Activated naive CD4-positive, alpha-beta T cell treated with anti-CD3 and anti-CD28 coated beads, Interleukin-2, amount 50 U/mL, for 24 hours (primary cell): Measurements from ENCODE around the gene TTC6.

Source experiments
- H3K27ac Mint-ChIP-seq: one replicate; pipeline ENCODE4 v1.8.0; 2021; ENCODE audit warnings: mild to moderate bottlenecking, mixed read lengths
- H3K27me3 Mint-ChIP-seq: one replicate; pipeline ENCODE4 v1.8.0; 2021; ENCODE audit warnings: mixed read lengths
- H3K36me3 Mint-ChIP-seq: one replicate; pipeline ENCODE4 v1.8.0; 2021; ENCODE audit warnings: mixed read lengths
- H3K4me1 Mint-ChIP-seq: one replicate; pipeline ENCODE4 v1.8.0; 2021; ENCODE audit warnings: mixed read lengths
- H3K4me3 Mint-ChIP-seq: one replicate; pipeline ENCODE4 v1.8.0; 2021; ENCODE audit warnings: mild to moderate bottlenecking, mixed read lengths
- H3K9me3 Mint-ChIP-seq: one replicate; pipeline ENCODE4 v1.8.0; 2021; ENCODE audit warnings: mixed read lengths

Gene TTC6

GRCh38 chr14:37599507-37600368 is 4.3 kb downstream of the TTC6 start:
- H3K9me3 Mint-ChIP-seq: no peaks in the 10 kb centered on the region

GRCh38 chr14:37600880-37601741 is 5.7 kb downstream of the TTC6 start:
- Mint-ChIP-seq H3K27me3 (peaks cover 50% of the 10 kb centered on the region), H3K4me1 (peaks cover 19% of the 10 kb centered on the region), H3K9me3 (no peaks in the 10 kb centered on the region), H3K36me3 (peaks cover 2% of the 10 kb centered on the region), H3K27ac (no peak overlapping the region), H3K4me3 (no peak overlapping the region)

More at GRCh38 chr14:37599507-37600368, 4.3 kb downstream of the TTC6 start:
- Mint-ChIP-seq H3K4me1 (peaks cover 25% of the 10 kb centered on the region), H3K27ac (no peak overlapping the region), H3K27me3 (peaks cover 55% of the 10 kb centered on the region), H3K4me3 (no peak overlapping the region), H3K36me3 (peaks cover 3% of the 10 kb centered on the region)

- H3K36me3 Mint-ChIP-seq: peaks cover 2% of the 10 kb centered on the region
- H3K27ac Mint-ChIP-seq: no peak overlapping the region
Measured at GRCh38 chr14:37601865-37602264, 6.4 kb downstream of the TTC6 start.

GRCh38 chr14:37602605-37603453 is 7.4 kb downstream of the TTC6 start:
- H3K36me3 Mint-ChIP-seq: no peaks in the 10 kb centered on the region
- no peaks in the 10 kb centered on the region for H3K9me3 Mint-ChIP-seq
- peaks cover 12% of the 10 kb centered on the region for H3K4me1 Mint-ChIP-seq
- H3K27me3 Mint-ChIP-seq: peaks cover 41% of the 10 kb centered on the region
- no peak overlapping the region for H3K4me3 Mint-ChIP-seq
- H3K27ac Mint-ChIP-seq: no peak overlapping the region

More at GRCh38 chr14:37601865-37602264, 6.4 kb downstream of the TTC6 start:
- peaks cover 47% of the 10 kb centered on the region for H3K27me3 Mint-ChIP-seq
- H3K9me3 Mint-ChIP-seq: no peaks in the 10 kb centered on the region
- H3K4me1 Mint-ChIP-seq: peaks cover 12% of the 10 kb centered on the region
- H3K4me3 Mint-ChIP-seq: no peak overlapping the region

- Mint-ChIP-seq H3K27ac (no peak overlapping the region), H3K36me3 (no peaks in the 10 kb centered on the region), H3K27me3 (peaks cover 36% of the 10 kb centered on the region), H3K9me3 (no peaks in the 10 kb centered on the region), H3K4me1 (peaks cover 10% of the 10 kb centered on the region), H3K4me3 (no peak overlapping the region)
Measured at GRCh38 chr14:37603688-37604251, 8.3 kb downstream of the TTC6 start.

GRCh38 chr14:37606678-37607077 is 11.2 kb downstream of the TTC6 start:
- Mint-ChIP-seq H3K4me3 (no peak overlapping the region), H3K4me1 (no peaks in the 10 kb centered on the region), H3K27me3 (peaks cover 26% of the 10 kb centered on the region), H3K9me3 (peaks cover 6% of the 10 kb centered on the region), H3K27ac (no peak overlapping the region), H3K36me3 (no peaks in the 10 kb centered on the region)

GRCh38 chr14:37608649-37609048 is 13.2 kb downstream of the TTC6 start:
- Mint-ChIP-seq H3K36me3 (peaks cover 1% of the 10 kb centered on the region), H3K27me3 (peaks cover 27% of the 10 kb centered on the region)

GRCh38 chr14:37610945-37611523 is 15.6 kb downstream of the TTC6 start:
- Mint-ChIP-seq H3K27ac (no peak overlapping the region), H3K9me3 (peaks cover 23% of the 10 kb centered on the region), H3K36me3 (peaks cover 3% of the 10 kb centered on the region), H3K4me1 (no peaks in the 10 kb centered on the region), H3K27me3 (peaks cover 25% of the 10 kb centered on the region), H3K4me3 (no peak overlapping the region)

More at GRCh38 chr14:37608649-37609048, 13.2 kb downstream of the TTC6 start:
- H3K4me3 Mint-ChIP-seq: no peak overlapping the region
- no peaks in the 10 kb centered on the region for H3K4me1 Mint-ChIP-seq
- H3K27ac Mint-ChIP-seq: no peak overlapping the region
- peaks cover 13% of the 10 kb centered on the region for H3K9me3 Mint-ChIP-seq

- peaks cover 18% of the 10 kb centered on the region for H3K9me3 Mint-ChIP-seq
- H3K27me3 Mint-ChIP-seq: peaks cover 14% of the 10 kb centered on the region
- H3K36me3 Mint-ChIP-seq: peaks cover 3% of the 10 kb centered on the region
- H3K27ac Mint-ChIP-seq: no peak overlapping the region
- no peaks in the 10 kb centered on the region for H3K4me1 Mint-ChIP-seq
- H3K4me3 Mint-ChIP-seq: no peak overlapping the region
Measured at GRCh38 chr14:37615582-37616289, 20.3 kb downstream of the TTC6 start.

- H3K4me3 Mint-ChIP-seq: no peak overlapping the region
- peaks cover 3% of the 10 kb centered on the region for H3K36me3 Mint-ChIP-seq
- peaks cover 18% of the 10 kb centered on the region for H3K27me3 Mint-ChIP-seq
- no peak overlapping the region for H3K27ac Mint-ChIP-seq
- H3K4me1 Mint-ChIP-seq: no peaks in the 10 kb centered on the region
- H3K9me3 Mint-ChIP-seq: peaks cover 17% of the 10 kb centered on the region
Measured at GRCh38 chr14:37616853-37617252, 21.4 kb downstream of the TTC6 start.

- Mint-ChIP-seq H3K4me1 (no peaks in the 10 kb centered on the region), H3K9me3 (peaks cover 13% of the 10 kb centered on the region), H3K27ac (no peak overlapping the region), H3K4me3 (no peak overlapping the region), H3K27me3 (peaks cover 13% of the 10 kb centered on the region), H3K36me3 (peaks cover 3% of the 10 kb centered on the region)
Measured at GRCh38 chr14:37617864-37618365, 22.5 kb downstream of the TTC6 start.

- Mint-ChIP-seq H3K9me3 (peaks cover 11% of the 10 kb centered on the region), H3K27me3 (peaks cover 14% of the 10 kb centered on the region), H3K36me3 (peaks cover 2% of the 10 kb centered on the region), H3K4me1 (no peaks in the 10 kb centered on the region), H3K4me3 (no peak overlapping the region), H3K27ac (no peak overlapping the region)
Measured at GRCh38 chr14:37618498-37619028, 23.1 kb downstream of the TTC6 start.

- Mint-ChIP-seq H3K36me3 (no peaks in the 10 kb centered on the region), H3K9me3 (peaks cover 2% of the 10 kb centered on the region), H3K27me3 (peaks cover 13% of the 10 kb centered on the region), H3K27ac (no peak overlapping the region), H3K4me3 (no peak overlapping the region), H3K4me1 (no peaks in the 10 kb centered on the region)
Measured at GRCh38 chr14:37620856-37621255, 25.4 kb downstream of the TTC6 start.
